HEK293 (cell line): ENCODE data around the gene SERPINA6.

Experiments
- CTCF ChIA-PET: fragments of 350-600 bp; formaldehyde crosslinking; extraction: SDS; loops from one replicate; lab custom pipeline; 2021; ENCODE audit warnings: antibody characterized with exemption; lab: Yijun Ruan, JAX
- POLR2A ChIA-PET: fragments of 300-600 bp; formaldehyde crosslinking; extraction: SDS; loops from one replicate; lab custom pipeline; 2020; ENCODE audit warnings: antibody characterized with exemption, inconsistent platforms; lab: Yijun Ruan, JAX
- H3K27ac ChIP-seq: fragments of 200-500 bp; sonication (Bioruptor generic); 2 replicates; pipeline ENCODE4 v1.5.1; 2014; ENCODE audit warnings: low read depth, low read length, control low read depth, inconsistent platforms; ENCODE audit errors: extremely low read depth
- H3K36me3 ChIP-seq, 2 experiments: fragments of 200-500 bp in 1 of 2; sonication (Bioruptor generic) in 1 of 2; 1 replicate in 1 of 2; 2 replicates in 1 of 2; pipeline ENCODE4 v1.5.1; 2014 to 2017; ENCODE audit warnings: inconsistent platforms in 2 of 2, low read length in 2 of 2; ENCODE audit not compliant: control insufficient read depth in 2 of 2, insufficient read depth in 1 of 2
- H3K4me1 ChIP-seq: fragments of 200-500 bp; sonication (Bioruptor generic); 2 replicates; pipeline ENCODE4 v1.5.1; 2014; ENCODE audit warnings: mild to moderate bottlenecking, low read length, inconsistent platforms; ENCODE audit not compliant: control insufficient read depth, insufficient read depth
- H3K4me3 ChIP-seq: 2 replicates; pipeline ENCODE4 v1.5.1; 2011; ENCODE audit warnings: low read depth, mild to moderate bottlenecking, control low read depth, low read length, moderate library complexity
- H3K9me3 ChIP-seq: fragments of 200-500 bp; sonication (Bioruptor generic); 2 replicates; pipeline ENCODE4 v1.5.1; 2014; ENCODE audit warnings: low read depth, low read length, inconsistent platforms; ENCODE audit not compliant: control insufficient read depth, insufficient read depth
- GLI2 ChIP-seq: fragments of 450-650 bp; formaldehyde crosslinking; IDR thresholded peaks from 2 replicates; pipeline ENCODE4; 2017; ENCODE audit warnings: missing biosample characterization, missing genetic modification characterization, low read depth, borderline replicate concordance
- GLIS1 ChIP-seq: fragments of 450-650 bp; formaldehyde crosslinking; IDR thresholded peaks from 2 replicates; pipeline ENCODE4 v1.5.1; 2016; ENCODE audit warnings: missing biosample characterization, missing genetic modification characterization
- SALL2 ChIP-seq: fragments of 450-650 bp; formaldehyde crosslinking; IDR thresholded peaks from 2 replicates; pipeline ENCODE4 v1.5.0; 2017; ENCODE audit warnings: missing biosample characterization, mild to moderate bottlenecking, missing genetic modification characterization, borderline replicate concordance
- SCRT1 ChIP-seq: fragments of 450-650 bp; formaldehyde crosslinking; IDR thresholded peaks from 2 replicates; pipeline ENCODE4 v1.5.1; 2016; ENCODE audit warnings: missing biosample characterization, missing genetic modification characterization, borderline replicate concordance
- ZNF10 ChIP-seq: fragments of 450-650 bp; formaldehyde crosslinking; IDR thresholded peaks from 2 replicates; pipeline ENCODE4 v1.5.1; 2017; ENCODE audit warnings: missing biosample characterization, missing genetic modification characterization
- ZNF169 ChIP-seq: fragments of 450-650 bp; formaldehyde crosslinking; IDR thresholded peaks from 2 replicates; pipeline ENCODE4 v1.5.1; 2016; ENCODE audit warnings: missing biosample characterization, missing genetic modification characterization
- ZNF266 ChIP-seq: fragments of 450-650 bp; formaldehyde crosslinking; IDR thresholded peaks from 2 replicates; pipeline ENCODE4 v1.5.1; 2016; ENCODE audit warnings: missing biosample characterization, missing genetic modification characterization, low read depth
- ZNF274 ChIP-seq, 2 experiments: fragments of 200-500 bp in 1 of 2; fragments of 450-650 bp in 1 of 2; sonication (Bioruptor generic) in 1 of 2; formaldehyde crosslinking in 1 of 2; IDR thresholded peaks; 2 replicates each; pipeline versions ENCODE4 v1.5.1 to v1.6.1; 2014 to 2016; ENCODE audit warnings: borderline replicate concordance in 1 of 2, inconsistent platforms in 1 of 2, low read length in 1 of 2, missing biosample characterization in 1 of 2, missing genetic modification characterization in 1 of 2
- ZNF280D ChIP-seq: fragments of 450-650 bp; formaldehyde crosslinking; IDR thresholded peaks from 2 replicates; pipeline ENCODE4 v1.5.1; 2016; ENCODE audit warnings: missing biosample characterization, missing genetic modification characterization
- ZNF473 ChIP-seq: fragments of 450-650 bp; formaldehyde crosslinking; IDR thresholded peaks from 2 replicates; pipeline ENCODE4 v1.5.1; 2017; ENCODE audit warnings: missing biosample characterization, missing genetic modification characterization
- ZNF48 ChIP-seq: fragments of 450-650 bp; formaldehyde crosslinking; IDR thresholded peaks from 2 replicates; pipeline ENCODE4 v1.5.1; 2016; ENCODE audit warnings: missing biosample characterization, missing genetic modification characterization
- ZNF501 ChIP-seq: fragments of 450-650 bp; formaldehyde crosslinking; IDR thresholded peaks from 2 replicates; pipeline ENCODE4 v1.5.1; 2016; ENCODE audit warnings: missing biosample characterization, missing genetic modification characterization
- ZNF529 ChIP-seq: fragments of 450-650 bp; formaldehyde crosslinking; IDR thresholded peaks from 2 replicates; pipeline ENCODE4 v1.5.1; 2017; ENCODE audit warnings: missing genetic modification characterization, missing biosample characterization; ENCODE audit not compliant: insufficient replicate concordance
- ZNF530 ChIP-seq: fragments of 450-650 bp; formaldehyde crosslinking; IDR thresholded peaks from 2 replicates; pipeline ENCODE4 v1.5.1; 2016; ENCODE audit warnings: low read depth, missing biosample characterization, missing genetic modification characterization
- ZNF596 ChIP-seq: fragments of 450-650 bp; IDR thresholded peaks from 2 replicates; pipeline ENCODE4 v1.5.0; 2018; ENCODE audit warnings: missing biosample characterization, mild to moderate bottlenecking, missing genetic modification characterization, moderate library complexity
- ZNF623 ChIP-seq: fragments of 450-650 bp; formaldehyde crosslinking; IDR thresholded peaks from 2 replicates; pipeline ENCODE4 v1.5.1; 2016; ENCODE audit warnings: missing biosample characterization, missing genetic modification characterization
- ZNF624 ChIP-seq: fragments of 450-650 bp; formaldehyde crosslinking; IDR thresholded peaks from 2 replicates; pipeline ENCODE4 v1.5.1; 2017; ENCODE audit warnings: missing biosample characterization, missing genetic modification characterization
- ZNF670 ChIP-seq: fragments of 450-650 bp; formaldehyde crosslinking; IDR thresholded peaks from 2 replicates; pipeline ENCODE4 v1.5.1; 2016; ENCODE audit warnings: missing biosample characterization, missing genetic modification characterization, low read depth
- ZNF704 ChIP-seq: fragments of 450-650 bp; formaldehyde crosslinking; IDR thresholded peaks from 2 replicates; pipeline ENCODE4 v1.5.1; 2016; ENCODE audit warnings: missing biosample characterization, missing genetic modification characterization
- ZSCAN23 ChIP-seq: fragments of 450-650 bp; formaldehyde crosslinking; IDR thresholded peaks from 2 replicates; pipeline ENCODE4 v1.5.1; 2016; ENCODE audit warnings: missing biosample characterization, missing genetic modification characterization

Gene SERPINA6

GRCh38 chr14:94356379-94357056, 33.4 kb upstream of the SERPINA6 start:
- Histone ChIP-seq H3K9me3 (no peaks in the 10 kb centered on the region), H3K4me1 (no peaks in the 10 kb centered on the region), H3K36me3 (no peaks in the 10 kb centered on the region), H3K27ac (no peak overlapping the region), H3K4me3 (no peak overlapping the region)
- TF ChIP-seq ZNF596 (tag by site-specific recombination) (no peak), ZNF501 (tag by site-specific recombination) (no peak), ZNF623 (tag by site-specific recombination) (peak; percentile 91)
- POLR2A ChIA-PET = no interaction called here
- CTCF ChIA-PET = interaction anchor here (0.6 kb wide), 1 partner anchor 453 kb away, joined by 3 read pairs; no protein-coding TSS in a partner anchor

- TF ChIP-seq GLIS1 (tag by site-specific recombination) (no peak), ZNF624 (tag by site-specific recombination) (no peak), ZNF670 (tag by site-specific recombination) (no peak), ZNF704 (no peak), ZNF529 (tag by site-specific recombination) (no peak), SALL2 (tag by site-specific recombination) (no peak), ZNF266 (tag by site-specific recombination) (no peak), ZNF48 (no peak), ZNF473 (tag by site-specific recombination) (no peak), ZNF530 (tag by site-specific recombination) (no peak), ZNF169 (tag by site-specific recombination) (no peak), ZSCAN23 (tag by site-specific recombination) (no peak), ZNF274 (IDR thresholded peaks at IDR 0.05; ENCODE audit: low read length) (no peak), ZNF274 (tag by site-specific recombination; IDR thresholded peaks at IDR 0.05; ENCODE audit: borderline replicate concordance) (no peak), ZNF10 (tag by site-specific recombination) (no peak), ZNF280D (tag by site-specific recombination) (no peak), GLI2 (tag by site-specific recombination) (no peak), SCRT1 (no peak)
- ChIA-PET CTCF (no interaction called here), POLR2A (no interaction called here)
- Histone ChIP-seq H3K4me3 (no peak overlapping the region), H3K9me3 (no peaks in the 10 kb centered on the region), H3K27ac (no peak overlapping the region), H3K4me1 (no peaks in the 10 kb centered on the region), H3K36me3 (no peaks in the 10 kb centered on the region)
Measured at GRCh38 chr14:94355191-94355794, 32.2 kb upstream of the SERPINA6 start.
